ENCODE results near the gene PVRIG. TPM values are rescaled to one million over a fixed set of nuclear protein-coding genes. Genes with fewer than 3 reads are reported as not detected.

PVRIG gene
- total RNA-seq, 1 donor from 2014 or later = not detected

Other genes starting within 250 kb of the PVRIG start
- gene AZGP1, start 243.9 kb upstream of the PVRIG start, total RNA-seq = not detected in 2 replicates
- gene ZKSCAN1, start 204.4 kb upstream of the PVRIG start, total RNA-seq = 21.7 and 30.7 TPM in 2 replicates
- 5.4 and 6.2 TPM in 2 replicates for gene ZSCAN21, start 170.2 kb upstream of the PVRIG start, total RNA-seq
- gene ZNF3, start 138.2 kb upstream of the PVRIG start, total RNA-seq = 22.5 and 30.1 TPM in 2 replicates
- gene COPS6, start 131.0 kb upstream of the PVRIG start, total RNA-seq = 66.1 and 79.3 TPM in 2 replicates
- 54.0 and 106 TPM in 2 replicates for gene MCM7, start 118.6 kb upstream of the PVRIG start, total RNA-seq
- 12.3 and 16.8 TPM in 2 replicates for gene AP4M1, start 118.3 kb upstream of the PVRIG start, total RNA-seq
- gene TAF6, start 100.6 kb upstream of the PVRIG start, total RNA-seq = 21.6 and 25.8 TPM in 2 replicates
- 24.4 and 26.2 TPM in 2 replicates for gene CNPY4, start 100.3 kb upstream of the PVRIG start, total RNA-seq
- gene MBLAC1, start 93.0 kb upstream of the PVRIG start, total RNA-seq = 2.1 and 2.2 TPM in 2 replicates
- 84.2 and 112 TPM in 2 replicates for gene LAMTOR4, start 71.0 kb upstream of the PVRIG start, total RNA-seq
- gene TRAPPC14, start 61.2 kb upstream of the PVRIG start, total RNA-seq = 4.4 and 5.8 TPM in 2 replicates
- 0.13 TPM in 2 replicates for gene GAL3ST4, start 51.3 kb upstream of the PVRIG start, total RNA-seq
- gene GPC2, start 42.6 kb upstream of the PVRIG start, total RNA-seq = 1.9 and 2.8 TPM in 2 replicates
- 0.13 and 0.38 TPM in 2 replicates for gene STAG3, start 42.0 kb upstream of the PVRIG start, total RNA-seq
- not detected in 2 replicates for gene SPDYE3, start 87.8 kb downstream of the PVRIG start, total RNA-seq
- gene PILRB, start 138.2 kb downstream of the PVRIG start, total RNA-seq = 4.1 and 10.2 TPM in 2 replicates
- gene PILRA, start 153.5 kb downstream of the PVRIG start, total RNA-seq = 0.13 TPM in 1 of 2 replicates, not detected in the other
- gene ZCWPW1, start 208.8 kb downstream of the PVRIG start, total RNA-seq = 0.76 and 0.77 TPM in 2 replicates
- gene MEPCE, start 209.9 kb downstream of the PVRIG start, total RNA-seq = 32.2 and 49.6 TPM in 2 replicates
- 10.1 and 11.6 TPM in 2 replicates for gene PPP1R35, start 216.5 kb downstream of the PVRIG start, total RNA-seq
- 0.39 and 0.76 TPM in 2 replicates for gene SPACDR, start 244.3 kb downstream of the PVRIG start, total RNA-seq